Hematopoietic multipotent progenitor cell treated with erythropoietin and hydrocortisone succinate and interleukin-3 and kit ligand, for 17 days (in vitro differentiated cells): ENCODE results near the gene PHKG1.
"Not testable (repeated sequence)": the region's sequence is repeated elsewhere in the genome, so short reads cannot be mapped to it uniquely, and the experiment has no call there.

ENCODE experiments used
- DNase-seq: peaks from one replicate; pipeline ENCODE4 v3.0.0-alpha.2; 2015; ENCODE audit warnings: low spot score

PHKG1 gene

DNA sequence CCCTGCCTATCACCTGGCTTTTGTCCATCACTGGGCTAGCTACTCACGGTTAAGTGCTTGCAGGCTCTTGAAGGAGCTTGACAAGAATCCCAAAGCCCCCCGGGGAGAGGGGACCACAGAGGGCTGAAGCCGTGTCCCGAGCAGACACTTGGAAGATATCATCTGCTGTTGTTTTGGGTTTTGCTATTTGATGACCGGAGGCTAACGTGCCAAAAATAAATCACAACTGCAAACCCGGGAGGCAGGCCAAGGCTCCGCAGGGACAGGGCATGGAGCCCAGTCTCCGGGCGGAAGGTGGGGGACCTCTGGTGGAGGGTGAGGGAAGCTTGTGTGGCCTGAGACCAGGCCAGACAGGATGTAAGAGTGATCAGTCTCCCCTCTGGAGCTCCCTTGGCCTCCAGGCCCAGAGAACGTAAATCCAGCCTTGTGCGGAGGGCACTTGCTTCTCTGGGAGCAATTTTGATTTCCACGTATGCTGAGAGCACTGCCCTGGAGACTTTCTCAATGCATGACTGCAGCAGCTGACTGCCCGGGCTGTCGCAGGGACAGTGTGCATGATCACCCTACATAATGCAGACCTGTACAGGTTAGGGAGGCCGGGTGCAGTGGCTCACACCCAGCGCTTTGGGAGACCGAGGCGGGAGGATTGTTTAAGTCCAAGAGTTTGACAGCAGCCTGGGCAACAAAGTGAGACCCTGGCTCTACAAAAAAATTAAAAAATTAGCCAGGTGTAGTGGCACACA is at the start of gene PHKG1:
Gene PHKG1, minus strand, starts transcription at position 164 of the 743 bp plus-strand sequence. CDS start 4,011 bp downstream, outside the sequence.
- no peak for DNase-seq

DNA sequence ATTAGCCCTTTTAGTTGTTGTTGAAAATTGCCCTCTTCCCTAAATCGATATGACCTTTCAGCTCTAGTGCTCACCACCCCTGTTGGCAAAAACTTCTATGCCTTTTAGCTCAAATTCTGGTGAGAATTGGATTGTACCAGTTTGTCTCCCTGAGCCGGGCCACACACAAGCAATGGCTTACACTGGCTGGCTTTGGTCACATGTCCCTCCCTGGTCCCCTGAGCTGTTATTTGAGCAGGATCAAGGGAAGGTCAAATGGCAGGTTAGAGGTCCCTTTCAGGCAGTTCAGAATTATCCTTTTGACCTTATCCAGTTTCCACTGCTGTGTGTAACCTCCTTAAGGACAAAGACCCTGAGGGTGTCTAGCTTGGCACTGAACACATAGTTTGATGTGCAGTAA is 38.3 kb upstream of the PHKG1 start:
- DNase-seq: not testable (repeated sequence)

DNA sequence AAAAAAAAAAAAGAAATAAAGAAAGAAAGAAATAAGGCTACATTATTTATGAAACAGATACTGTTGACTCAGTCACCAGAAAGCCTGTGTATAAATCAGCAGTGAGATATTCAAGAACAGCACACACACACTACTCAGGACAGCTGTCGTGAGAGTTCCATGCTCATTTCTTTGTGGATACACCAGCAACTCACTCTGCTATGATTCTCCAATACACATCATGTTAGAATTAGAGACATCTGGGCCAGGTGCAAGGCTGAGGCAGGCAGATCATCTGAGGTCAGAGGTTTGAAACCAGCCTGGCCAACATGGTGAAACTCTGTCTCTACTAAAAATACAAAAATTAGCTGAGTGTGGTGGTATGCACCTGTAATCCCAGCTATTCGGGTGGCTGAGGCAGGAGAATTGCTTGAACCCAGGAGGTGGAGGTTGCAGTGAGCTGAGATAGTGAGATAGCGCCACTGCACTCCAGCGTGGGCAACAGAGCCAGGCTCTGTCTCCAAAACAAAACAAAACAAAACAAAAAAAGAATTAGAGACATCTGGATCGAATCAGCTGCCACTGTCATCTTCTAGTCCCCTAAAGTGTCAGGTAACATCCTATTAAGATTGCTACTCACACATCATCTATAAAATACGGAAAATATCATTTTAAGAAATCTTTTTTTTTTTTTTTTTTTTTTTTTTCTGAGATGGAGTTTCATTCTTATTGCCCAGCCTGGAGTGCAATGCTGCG is 34.7 kb upstream of the PHKG1 start:
- DNase-seq: no peak

DNA sequence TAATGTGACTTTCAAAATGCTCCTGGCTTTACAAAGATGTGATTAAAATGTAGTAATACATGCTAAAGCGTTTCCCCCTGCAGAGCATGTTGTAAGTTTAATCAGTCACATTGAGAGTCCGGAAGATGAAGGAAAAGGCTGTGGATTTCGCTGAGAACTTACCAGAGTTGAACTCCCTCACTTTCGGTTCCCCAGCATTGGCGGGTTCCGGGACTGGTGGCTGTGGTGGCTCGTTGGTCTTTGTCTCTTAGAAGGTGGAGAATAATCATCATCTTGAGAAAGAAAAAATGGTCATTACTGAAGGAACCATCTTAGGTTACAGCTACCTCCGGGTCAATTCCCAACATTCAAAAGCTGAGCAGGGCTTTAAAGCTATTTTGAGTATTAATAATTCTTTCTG is 33.1 kb upstream of the PHKG1 start:
- no peak for DNase-seq

DNA sequence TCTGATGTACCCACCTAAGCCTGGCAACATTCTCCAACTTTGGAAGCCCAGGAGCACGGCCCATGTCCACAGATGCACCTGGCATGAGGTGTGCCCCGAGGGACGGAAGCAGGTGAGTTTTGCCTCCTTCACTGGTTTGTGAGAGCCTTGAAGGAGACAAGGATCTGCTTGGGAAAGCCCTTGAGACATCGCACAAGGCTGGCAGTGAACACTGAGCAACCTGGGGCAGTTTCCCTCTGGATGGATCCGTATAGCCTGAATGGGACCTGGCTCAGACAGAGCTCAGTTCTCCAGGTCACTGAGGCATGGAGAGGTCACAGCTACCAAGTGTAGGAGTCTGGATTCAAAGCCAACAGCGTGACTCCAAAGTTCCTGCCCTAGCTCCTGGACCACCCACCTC is 32.2 kb upstream of the PHKG1 start:
- no peak for DNase-seq

DNA sequence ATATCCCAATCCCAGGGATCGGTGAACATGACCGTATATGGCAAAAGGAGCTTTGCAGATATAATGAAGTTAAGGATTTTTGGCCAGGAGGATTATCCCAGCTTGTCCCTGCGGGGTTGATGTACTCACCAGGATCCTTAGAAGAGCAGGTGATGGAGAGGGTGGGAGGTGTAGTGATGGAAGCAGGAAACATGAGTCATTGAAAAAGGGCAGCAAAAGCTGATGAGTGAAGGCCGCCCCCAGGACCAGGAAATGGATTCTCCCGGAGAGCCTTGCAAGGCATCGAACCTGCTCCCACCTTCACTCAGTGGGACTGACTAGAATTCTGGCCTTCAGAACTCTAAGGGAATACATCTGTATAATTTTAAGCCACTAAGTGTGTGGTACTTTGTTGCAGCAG is 28.7 kb upstream of the PHKG1 start:
- DNase-seq: no peak

DNA sequence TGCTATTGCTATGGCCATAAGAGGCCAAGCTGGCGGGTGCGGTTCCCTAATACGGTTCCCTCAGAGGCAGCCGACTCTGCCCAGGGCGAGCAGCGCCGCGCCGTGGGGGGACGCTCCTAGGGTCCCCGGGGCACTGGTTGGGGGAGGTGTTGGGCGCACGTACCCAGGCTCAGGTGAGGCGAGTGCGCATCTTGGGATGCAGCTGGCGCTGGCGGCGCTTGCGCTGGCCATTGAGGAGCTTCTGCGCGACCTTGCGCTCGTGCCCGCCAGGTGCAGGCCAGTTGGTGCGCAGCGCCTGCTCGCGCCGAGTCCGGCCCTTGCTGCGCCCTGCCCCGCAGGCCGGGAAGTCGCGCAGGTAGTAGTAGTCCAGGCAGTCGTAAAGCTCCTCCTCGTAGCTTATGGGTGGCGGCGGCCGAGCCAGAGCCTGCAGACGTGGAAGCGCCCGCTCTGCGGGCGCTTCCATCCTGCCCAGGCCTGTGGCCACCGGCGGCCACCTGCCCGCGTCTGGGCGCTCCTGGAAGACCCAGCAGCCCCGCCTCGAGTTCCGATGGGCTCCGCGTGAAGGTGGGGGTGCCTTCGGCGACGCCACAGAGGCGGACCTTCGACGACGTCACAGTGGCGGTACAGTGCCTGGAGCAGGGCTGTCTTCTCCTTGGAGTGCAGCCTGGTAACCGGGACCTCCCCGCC is 23.2 kb upstream of the PHKG1 start, which contains the start of gene NUPR2:
Gene NUPR2, minus strand, starts transcription at position 566 of the 687 bp plus-strand sequence. Its CDS starts 103 bp downstream, at position 463.
- DNase-seq: no peak

DNA sequence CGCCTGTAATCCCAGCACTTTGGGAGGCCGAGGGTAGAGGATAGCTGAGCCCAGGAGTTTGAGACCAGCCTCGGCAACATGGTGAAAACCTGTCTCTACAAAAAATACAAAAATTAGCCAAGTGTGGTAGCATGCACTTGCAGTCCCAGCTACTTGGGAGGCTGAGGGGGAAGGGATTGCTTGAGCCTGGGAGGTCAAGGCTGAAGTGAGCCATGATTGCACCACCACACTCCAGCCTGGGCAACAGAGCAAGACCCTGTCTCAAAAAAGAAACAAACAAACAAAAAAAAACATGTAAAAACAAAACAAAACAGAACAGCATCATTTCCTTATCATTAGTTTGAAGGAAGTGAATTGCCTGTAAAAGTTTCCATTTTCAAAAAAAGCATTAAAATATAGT is 19.5 kb upstream of the PHKG1 start:
- DNase-seq: not testable (repeated sequence)

DNA sequence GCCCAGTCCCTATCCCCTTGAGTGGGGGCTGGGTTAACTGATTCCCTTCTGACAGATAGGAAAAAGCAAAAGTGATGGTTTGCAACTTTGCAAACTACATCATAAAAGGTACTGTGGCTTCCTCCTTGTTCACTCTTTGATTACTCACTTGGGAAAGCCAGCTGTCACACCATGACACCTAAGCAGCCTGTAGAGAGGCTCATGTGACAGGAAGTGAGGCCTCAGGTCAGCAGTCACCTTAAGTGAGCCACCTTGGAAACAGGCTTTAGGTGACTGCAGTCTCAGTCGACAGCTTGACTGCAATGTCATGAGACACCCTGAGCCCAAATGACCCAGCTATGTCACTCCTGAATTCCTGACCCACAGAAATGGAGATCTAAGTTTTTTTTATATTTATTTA is 17.9 kb upstream of the PHKG1 start:
- no peak for DNase-seq

DNA sequence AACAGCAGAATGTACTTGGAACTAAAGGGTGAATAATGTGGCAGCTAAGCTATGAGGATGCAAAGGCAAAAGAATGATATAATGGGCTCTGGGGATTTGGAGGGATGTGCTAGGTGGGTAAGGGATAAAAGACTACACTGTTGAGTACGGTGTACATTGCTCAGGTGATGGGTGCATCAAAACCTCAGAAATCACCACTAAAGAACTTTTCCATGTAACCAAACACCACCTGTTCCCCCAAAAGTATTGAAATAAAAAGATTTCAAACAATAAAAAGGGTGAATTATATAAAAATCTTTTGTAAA is 15.2 kb upstream of the PHKG1 start:
- DNase-seq: no peak

DNA sequence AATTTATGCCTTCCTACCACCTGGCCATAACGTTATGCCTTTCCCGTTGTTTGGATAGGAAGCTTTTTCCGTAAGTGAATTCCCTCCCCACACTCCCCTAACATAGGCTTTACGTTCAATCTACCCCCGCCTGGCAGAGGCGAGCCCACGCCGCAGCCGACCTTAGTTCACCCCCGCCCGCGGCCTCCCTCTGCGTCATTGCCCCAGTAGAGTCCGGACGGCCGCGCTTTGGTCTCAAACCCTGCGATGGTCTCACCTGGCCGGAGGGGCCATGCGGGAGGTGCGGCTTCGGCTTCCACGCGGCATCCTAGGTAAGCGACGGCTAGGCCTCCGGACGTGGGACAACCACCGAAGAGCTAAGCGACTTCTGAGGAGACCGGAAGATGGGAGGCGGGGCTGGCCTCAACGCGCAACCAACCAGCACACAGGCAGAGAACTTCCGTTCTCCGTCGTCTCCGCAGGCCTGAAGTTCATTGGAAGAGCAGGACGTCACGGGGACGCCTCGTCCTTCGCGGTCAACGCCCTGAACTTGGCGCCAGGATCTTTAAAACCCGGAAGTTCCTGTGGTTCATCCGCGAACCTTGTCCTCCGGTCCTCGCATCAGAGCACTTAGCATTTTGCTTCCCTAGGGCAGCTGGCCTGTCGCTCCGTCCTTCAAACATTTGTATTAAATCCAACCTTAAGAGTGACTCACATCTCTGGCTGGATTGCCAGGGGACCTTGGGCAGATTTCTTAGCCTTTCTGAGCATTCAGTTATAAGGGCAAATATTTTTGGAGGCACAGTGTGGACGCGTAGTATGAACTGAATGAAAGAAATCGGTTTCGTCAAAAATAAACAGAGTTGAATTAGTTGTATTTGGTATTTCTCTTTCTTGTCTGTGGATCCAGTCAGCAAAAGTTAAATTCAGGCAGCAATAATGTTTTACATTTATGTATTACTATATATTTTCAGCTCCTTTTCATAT is 13.6 kb upstream of the PHKG1 start, which contains the start of gene CHCHD2:
Gene CHCHD2, minus strand, starts transcription at position 369 of the 966 bp plus-strand sequence. Its CDS starts 63 bp downstream, at position 306.
- peak; percentile 94 for DNase-seq

DNA sequence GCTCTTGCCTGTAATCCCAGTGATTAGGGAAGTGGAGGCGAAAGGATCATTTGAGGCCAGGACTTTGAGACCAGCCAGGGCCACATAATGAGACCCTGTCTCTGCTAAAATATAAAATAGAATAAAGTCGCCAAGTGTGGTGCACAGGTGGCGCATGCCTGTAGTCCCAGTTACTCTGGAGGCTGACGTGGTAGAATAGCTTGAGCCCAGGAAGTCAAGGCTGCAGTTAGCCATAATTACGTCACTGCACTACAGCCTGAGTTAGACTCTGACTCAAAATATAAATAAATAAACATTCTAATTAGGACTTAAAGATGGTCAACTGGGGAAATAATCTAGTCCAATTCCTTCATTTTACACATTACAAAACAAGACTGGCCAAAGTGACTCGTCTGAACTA is 12.8 kb upstream of the PHKG1 start:
- DNase-seq: peak; percentile 47

DNA sequence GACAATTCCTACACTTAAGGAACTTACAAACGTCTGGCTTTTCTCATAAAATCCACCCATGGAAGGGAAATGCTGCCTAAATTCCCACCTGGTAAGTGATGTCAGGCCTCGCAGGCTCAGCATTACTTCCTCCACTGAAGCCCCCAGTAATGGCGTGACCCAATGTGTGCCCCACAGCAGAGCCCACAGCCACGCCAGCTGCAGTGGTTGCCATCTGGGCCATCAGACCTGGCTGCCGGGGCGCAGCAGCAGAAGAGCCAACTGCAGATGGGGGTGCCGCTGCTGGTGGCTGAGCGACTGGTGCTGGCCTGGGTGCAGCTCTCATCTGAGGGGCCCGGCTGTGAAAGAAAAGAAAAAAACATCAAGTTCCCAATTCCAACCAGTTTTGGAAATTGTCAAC is 11.4 kb upstream of the PHKG1 start:
- not testable (repeated sequence) for DNase-seq

DNA sequence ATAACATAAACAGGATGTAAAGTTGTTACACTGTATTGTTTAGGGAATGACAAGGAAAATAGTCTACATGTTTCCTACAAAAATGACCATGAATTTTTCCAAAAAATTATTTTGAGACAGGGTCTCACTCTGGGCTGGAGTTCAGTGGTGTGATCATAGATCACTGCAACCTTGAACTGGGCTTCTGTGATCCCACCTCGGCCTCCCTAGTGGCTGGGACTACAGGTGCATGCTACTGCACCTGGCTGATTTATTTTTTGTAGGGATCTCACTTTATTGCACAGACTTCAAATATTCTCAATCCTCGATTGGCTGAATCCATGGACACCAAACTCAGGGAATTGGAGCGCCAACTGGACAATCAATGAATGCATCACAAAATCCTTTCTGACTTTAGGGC is 6.9 kb upstream of the PHKG1 start:
- no peak for DNase-seq

DNA sequence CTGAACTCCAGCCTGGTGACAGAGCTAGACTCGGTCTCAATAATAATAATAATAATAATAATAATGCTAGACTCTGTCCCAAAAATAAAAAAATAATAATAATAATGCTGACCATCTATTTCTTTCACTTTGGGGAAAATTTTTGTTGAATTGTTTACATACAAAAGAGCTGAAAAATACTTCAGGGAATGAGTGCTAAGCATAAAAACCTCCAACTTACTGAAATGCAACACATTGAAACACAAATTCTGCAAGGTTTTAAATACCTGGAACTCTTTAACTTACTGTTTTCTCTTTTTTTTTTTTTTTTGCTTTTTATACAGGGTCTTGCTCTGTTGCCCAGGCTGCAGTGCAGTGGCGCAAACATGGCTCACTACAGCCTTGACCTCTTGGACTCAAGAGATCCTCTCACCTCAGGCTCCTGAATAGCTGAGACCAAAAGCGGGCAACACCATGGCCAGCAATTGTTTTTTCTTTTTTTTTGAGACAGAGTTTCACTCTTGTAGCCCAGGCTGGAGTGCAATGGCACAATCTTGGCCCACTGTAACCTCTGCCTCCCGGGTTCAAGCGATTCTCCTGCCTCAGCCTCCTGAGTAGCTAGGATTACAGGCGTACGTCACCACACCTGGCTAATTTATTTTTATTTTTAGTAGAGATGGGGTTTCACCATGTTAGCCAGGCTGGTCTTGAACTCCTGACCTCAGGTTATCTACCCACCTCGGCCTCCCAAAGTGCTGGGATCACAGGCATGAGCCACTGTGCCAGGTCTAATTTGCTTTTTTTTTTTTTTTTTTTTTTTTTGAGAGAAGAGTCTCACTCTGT is 5.6 kb upstream of the PHKG1 start:
- not testable (repeated sequence) for DNase-seq

DNA sequence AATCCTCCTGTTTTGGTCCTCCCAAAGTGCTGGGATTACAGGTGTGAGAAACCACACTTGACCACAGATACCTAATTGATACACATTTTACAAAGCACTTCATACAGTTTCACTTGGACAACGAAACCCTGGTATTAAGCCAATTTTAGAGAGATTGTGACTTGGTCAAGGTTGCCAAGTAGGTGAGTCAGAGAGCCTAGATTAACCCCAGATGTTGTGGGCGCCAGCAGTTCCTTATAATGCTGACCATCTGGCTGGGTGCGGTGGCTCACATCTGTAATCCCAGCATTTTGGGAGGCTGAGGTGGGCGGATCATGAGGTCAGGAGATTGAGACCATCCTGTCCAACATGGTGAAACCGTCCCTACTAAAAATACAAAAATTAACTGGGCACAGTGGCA is 4.9 kb upstream of the PHKG1 start:
- DNase-seq: peak; percentile 62

DNA sequence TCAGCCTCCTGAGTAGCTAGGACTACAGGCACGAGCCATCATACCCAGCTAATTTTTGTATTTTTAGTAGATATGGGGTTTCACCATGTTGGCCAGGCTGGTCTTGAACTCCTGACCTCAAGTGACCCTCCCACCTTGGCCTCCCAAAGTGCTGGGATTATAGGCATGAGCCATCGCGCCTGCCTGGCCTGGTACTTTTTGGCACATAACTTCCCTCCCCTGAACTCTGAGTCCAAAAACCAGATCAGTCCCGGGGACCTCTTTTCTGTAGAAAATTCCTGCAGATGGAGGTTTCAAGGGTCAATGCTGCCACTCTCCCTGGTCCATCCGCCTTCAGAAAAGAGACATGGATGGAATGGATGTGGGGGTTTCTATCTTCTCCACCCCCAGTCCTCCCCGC is 364 bp downstream of the PHKG1 start:
- DNase-seq: not testable (repeated sequence)

DNA sequence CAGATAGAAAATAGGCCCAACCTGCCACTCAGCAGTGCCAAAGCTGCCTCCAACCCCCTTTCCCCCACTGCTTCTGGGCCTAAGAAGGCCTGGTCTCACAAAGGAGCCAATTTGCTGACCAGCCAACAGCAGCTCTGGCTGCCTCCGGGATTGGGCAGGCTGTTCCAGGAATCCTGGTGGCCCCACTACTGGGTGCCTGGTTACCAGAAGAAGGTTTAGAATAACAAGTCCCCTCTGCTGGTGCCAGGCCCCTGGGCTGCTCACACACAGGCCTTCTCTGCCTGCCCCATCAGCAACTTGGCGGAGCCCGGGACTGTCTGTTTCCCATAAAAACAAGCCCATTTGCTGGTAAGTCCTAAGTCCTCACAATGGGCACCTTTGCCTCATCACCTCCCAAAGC is 1.2 kb downstream of the PHKG1 start:
- DNase-seq: no peak

DNA sequence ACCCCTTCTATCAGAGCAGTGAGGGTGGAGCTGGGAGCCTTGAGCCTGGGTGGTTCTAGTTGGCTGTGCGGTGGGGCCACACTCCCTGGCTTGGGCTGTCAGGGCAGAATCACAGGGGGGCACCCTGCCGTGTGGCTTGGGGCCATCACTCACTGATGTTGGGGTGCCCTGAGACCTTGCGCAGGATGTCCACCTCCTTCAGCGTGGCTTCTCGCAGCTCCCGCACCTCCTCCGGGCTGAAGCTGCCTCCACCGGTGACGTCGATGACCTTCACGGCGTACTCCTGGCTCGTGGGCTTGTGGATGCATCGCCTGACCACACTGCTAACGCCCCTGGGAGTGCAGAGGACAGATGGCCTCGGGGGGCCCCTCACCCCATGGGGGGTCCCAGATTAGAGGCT is 5.3 kb downstream of the PHKG1 start:
- no peak for DNase-seq

DNA sequence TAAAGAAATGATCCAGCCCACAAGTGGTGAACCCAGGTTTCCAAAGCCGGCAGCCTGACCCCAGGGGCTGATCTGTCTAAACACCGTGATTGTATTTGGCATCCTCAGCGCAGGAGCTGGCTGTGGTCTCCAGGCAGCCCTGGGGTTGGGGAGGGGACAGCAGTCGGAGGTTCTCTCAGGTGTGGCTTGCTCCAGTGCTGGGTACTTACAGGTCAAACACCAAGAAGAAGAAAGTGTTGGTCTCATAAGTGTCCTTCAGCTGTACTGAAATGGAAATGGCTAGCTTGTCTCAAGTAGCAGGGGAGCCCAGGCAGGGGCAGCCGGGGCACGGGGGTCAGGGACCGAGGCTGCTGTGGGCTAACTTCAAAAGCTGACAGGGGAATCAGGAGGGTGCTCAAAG is 6.0 kb downstream of the PHKG1 start:
- DNase-seq: no peak
